BJ (cell line): ENCODE results near the gene SORCS2. TPM values are rescaled to one million over a fixed set of nuclear protein-coding genes. Genes with fewer than 3 reads are reported as not detected.
A peak's percentile ranks its signal among the peaks of the same experiment; 100 is the strongest.

Experiments used
- CTCF ChIA-PET: fragments of 350-600 bp; formaldehyde crosslinking; extraction: SDS; loops from one replicate; lab custom pipeline; 2021; ENCODE audit warnings: antibody characterized with exemption, inconsistent platforms; lab: Yijun Ruan, JAX
- POLR2A ChIA-PET: fragments of 300-600 bp; sonication (Branson Sonifier 250); formaldehyde crosslinking; extraction: SDS; loops from one replicate; lab custom pipeline; 2021; ENCODE audit warnings: antibody characterized with exemption; lab: Charles Lee
- DNase-seq: peaks from one replicate; pipeline ENCODE4 v3.0.0-alpha.2; 2011; ENCODE audit warnings: low read depth
- H3K27me3 ChIP-seq: 2 replicates; pipeline ENCODE4 v1.6.0; 2011; ENCODE audit warnings: low read length; ENCODE audit not compliant: control insufficient read depth, insufficient read depth
- H3K36me3 ChIP-seq: 2 replicates; pipeline ENCODE4 v1.5.1; 2011; ENCODE audit warnings: low read length; ENCODE audit not compliant: control insufficient read depth, insufficient read depth
- H3K4me3 ChIP-seq: 2 replicates; pipeline ENCODE4 v1.5.1; 2011; ENCODE audit warnings: low read depth, mild to moderate bottlenecking, control low read depth, low read length
- polyA plus RNA-seq: library from polyadenylated mRNA; depleted of rRNA; stranded (reverse); fragments of >200 nt; gene quantifications from 2 replicates; pipeline ENCODE4 v1.2.3, GENCODE V29; 2011
- TF ChIP-seq, protein P1 (sequence below): IDR thresholded peaks from 2 replicates; pipeline ENCODE4 v1.5.1; 2011; ENCODE audit warnings: low read depth, mild to moderate bottlenecking, control low read depth, inconsistent platforms, low read length, moderate library complexity; ENCODE audit not compliant: insufficient read depth

SORCS2 gene
- polyA plus RNA-seq, 1 experiment = 0.63 TPM

DNA sequence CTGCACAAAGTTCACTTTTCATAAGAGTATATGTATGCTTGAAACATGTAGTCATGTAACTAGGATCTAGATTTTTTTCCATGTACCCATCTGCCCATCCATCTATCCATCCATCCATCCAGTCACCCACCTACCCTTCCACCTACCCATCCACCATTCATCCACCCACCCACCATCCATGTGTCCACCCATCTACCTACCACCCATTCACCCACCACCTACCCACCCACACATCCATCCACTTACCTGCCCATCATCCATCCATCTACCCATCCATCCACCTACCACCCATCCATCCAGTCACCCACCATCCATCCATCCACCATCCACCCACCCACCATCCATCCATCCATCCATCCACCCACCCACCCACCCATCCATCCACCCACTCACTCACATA lies 364.2 kb downstream of the SORCS2 start:
- no peak overlapping the region for H3K4me3 ChIP-seq
- no peak for DNase-seq
- TF ChIP-seq, protein P1, sequence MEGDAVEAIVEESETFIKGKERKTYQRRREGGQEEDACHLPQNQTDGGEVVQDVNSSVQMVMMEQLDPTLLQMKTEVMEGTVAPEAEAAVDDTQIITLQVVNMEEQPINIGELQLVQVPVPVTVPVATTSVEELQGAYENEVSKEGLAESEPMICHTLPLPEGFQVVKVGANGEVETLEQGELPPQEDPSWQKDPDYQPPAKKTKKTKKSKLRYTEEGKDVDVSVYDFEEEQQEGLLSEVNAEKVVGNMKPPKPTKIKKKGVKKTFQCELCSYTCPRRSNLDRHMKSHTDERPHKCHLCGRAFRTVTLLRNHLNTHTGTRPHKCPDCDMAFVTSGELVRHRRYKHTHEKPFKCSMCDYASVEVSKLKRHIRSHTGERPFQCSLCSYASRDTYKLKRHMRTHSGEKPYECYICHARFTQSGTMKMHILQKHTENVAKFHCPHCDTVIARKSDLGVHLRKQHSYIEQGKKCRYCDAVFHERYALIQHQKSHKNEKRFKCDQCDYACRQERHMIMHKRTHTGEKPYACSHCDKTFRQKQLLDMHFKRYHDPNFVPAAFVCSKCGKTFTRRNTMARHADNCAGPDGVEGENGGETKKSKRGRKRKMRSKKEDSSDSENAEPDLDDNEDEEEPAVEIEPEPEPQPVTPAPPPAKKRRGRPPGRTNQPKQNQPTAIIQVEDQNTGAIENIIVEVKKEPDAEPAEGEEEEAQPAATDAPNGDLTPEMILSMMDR = no peak
- no peaks in the 10 kb centered on the region for H3K36me3 ChIP-seq
- CTCF ChIA-PET = no interaction called here
- POLR2A ChIA-PET = no interaction called here
- H3K27me3 ChIP-seq = no peaks in the 10 kb centered on the region

DNA sequence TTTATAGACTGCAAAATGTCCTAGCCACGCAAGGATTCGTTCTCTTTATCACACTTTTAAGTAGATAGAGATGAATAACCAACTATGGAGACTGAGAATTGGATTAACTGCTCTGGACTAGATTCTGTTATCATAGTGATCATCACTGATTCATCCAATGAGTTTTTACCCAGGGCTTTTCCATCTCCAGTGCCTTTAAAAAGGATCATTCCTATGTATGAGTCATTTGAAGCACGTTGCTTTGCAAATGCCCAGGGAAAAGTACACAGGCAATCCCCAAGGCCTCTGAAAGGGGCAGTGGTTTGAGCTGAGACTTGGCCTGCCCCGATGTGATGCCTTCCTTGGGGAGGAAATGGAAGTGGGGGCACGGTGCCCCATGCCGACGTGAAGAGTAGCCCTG lies 365.1 kb downstream of the SORCS2 start:
- Histone ChIP-seq H3K4me3 (no peak overlapping the region), H3K27me3 (no peaks in the 10 kb centered on the region), H3K36me3 (no peaks in the 10 kb centered on the region)
- ChIA-PET POLR2A (no interaction called here), CTCF (no interaction called here)
- TF ChIP-seq, protein P1 = no peak
- peak; percentile 68 for DNase-seq

- TF ChIP-seq, protein P1 = no peak
- DNase-seq = no peak
- H3K27me3 ChIP-seq = no peaks in the 10 kb centered on the region
- no peaks in the 10 kb centered on the region for H3K36me3 ChIP-seq
- ChIA-PET POLR2A (no interaction called here), CTCF (no interaction called here)
- H3K4me3 ChIP-seq = no peak overlapping the region
Observed at GRCh38 chr4:7558436-7558835, 366.1 kb downstream of the SORCS2 start.

DNA sequence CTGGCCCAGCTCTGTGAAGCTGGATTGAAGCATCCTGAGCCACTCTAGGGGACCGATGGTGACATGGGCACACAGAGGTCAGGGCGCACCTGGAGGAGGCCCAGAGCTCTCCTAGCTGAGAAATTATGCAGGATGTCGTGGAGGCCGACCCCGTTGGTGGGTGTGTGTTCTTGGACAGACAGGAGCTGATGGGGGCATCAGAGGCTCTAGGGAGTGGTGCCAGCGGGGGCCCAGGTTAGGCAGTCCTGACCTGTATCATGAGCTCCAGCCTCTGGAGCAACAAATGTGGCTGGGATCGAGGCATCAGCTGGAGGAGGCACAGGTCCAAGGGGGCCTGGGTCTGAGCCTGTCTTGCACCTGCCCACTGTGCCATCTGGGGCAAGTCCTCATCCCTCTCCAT lies 367.0 kb downstream of the SORCS2 start:
- CTCF ChIA-PET = no interaction called here
- POLR2A ChIA-PET = no interaction called here
- no peak overlapping the region for H3K4me3 ChIP-seq
- no peaks in the 10 kb centered on the region for H3K27me3 ChIP-seq
- no peak for DNase-seq
- no peaks in the 10 kb centered on the region for H3K36me3 ChIP-seq
- TF ChIP-seq, protein P1 = no peak

GRCh38 chr4:7559741-7560395 lies 367.5 kb downstream of the SORCS2 start:
- ChIA-PET POLR2A (no interaction called here), CTCF (no interaction called here)
- TF ChIP-seq, protein P1 = no peak
- Histone ChIP-seq H3K27me3 (0 out of 2 replicates have a peak, but pooled peaks cover 2% of the 10 kb centered on the region), H3K36me3 (no peaks in the 10 kb centered on the region), H3K4me3 (no peak overlapping the region)
- DNase-seq = no peak
